ENCODE measurements around the gene ORC5. TPM values are rescaled to one million over a fixed set of nuclear protein-coding genes. Genes with fewer than 3 reads are reported as not detected.

The ORC5 gene
- total and polyA plus RNA-seq, 2 experiments from 2014 or later, result 5.5 to 9.1 TPM

DNA sequence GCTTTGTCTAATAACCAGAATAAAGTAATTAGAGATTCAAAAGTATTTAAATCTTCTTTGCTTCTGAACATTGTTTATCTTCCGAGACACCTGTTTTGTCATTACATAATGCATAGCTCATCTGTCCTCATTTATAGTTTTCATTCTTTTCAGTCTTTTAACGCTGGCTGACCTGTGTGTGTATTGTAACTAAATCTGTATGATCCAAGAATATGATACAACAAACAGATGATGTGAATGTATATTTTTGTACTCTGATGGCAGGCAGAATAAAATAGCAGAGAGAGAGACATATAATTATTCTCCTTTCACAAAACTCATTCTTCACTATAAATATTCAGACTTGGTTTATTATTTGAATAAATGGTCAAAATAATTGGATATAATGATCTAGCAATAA is 80.6 kb downstream of the ORC5 start:
- Histone ChIP-seq H3K36me3 (replicated peaks; ENCODE audit: insufficient read depth, low read depth) (no peaks in the 10 kb centered on the region), H3K27me3 (no peaks in the 10 kb centered on the region), H3K4me1 (ENCODE audit: insufficient read depth) (no peaks in the 10 kb centered on the region), H3K27ac (no peak overlapping the region), H3K79me2 (no peaks in the 10 kb centered on the region), H3K4me2 (no peak overlapping the region), H2AFZ (no peak overlapping the region), H3K4me3 (no peak overlapping the region), H3K9me3 (ENCODE audit: low read depth) (no peaks in the 10 kb centered on the region), H3K9me2 (replicated peaks; ENCODE audit: insufficient read depth) (no peaks in the 10 kb centered on the region), H4K20me1 (ENCODE audit: insufficient read depth, poor library complexity, severe bottlenecking) (no peaks in the 10 kb centered on the region)
- no peak for DNase-seq (ENCODE audit: low spot score)
- WGBS (ENCODE audit: low lambda C conversion rate, missing lambda C conversion rate), result 93% methylated on average over 2 of the region's 2 CpGs
- no peak for TF ChIP-seq EZH2phosphoT487 (IDR thresholded peaks at IDR 0.05; ENCODE audit: low read depth, severe bottlenecking, unreplicated experiment)

- Histone ChIP-seq H3K9me2 (replicated peaks; ENCODE audit: insufficient read depth) (no peaks in the 10 kb centered on the region), H3K79me2 (no peaks in the 10 kb centered on the region)
These were observed 81.4 kb downstream of the ORC5 start for GRCh38 chr7:104126411-104126841.

DNA sequence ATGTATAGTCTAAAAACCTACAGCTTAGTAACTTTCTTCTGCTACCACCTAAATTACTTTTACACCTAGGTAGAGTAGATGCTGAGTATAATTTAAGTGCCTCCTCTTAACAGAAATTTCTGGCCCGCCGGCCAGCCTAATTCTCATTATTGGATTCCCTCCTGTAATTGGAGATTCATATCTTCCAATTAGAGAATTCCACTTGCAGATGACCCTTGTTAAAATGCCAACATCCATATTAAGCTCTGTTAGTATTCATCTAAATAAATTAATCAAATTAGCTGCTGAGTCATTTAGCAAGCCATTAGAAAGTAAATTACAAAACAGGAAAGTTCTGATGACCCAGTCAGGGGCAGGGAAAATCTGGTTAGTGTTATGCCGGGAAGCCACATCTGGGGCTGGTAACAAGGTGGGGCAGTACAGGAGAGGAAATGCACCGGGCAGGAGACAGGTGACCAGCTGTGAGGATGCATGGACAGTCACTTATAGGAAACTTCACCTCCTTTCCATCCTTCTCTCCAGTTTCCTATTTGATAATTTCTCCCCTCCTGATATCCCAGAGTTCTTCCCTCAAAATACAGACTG is 82.8 kb downstream of the ORC5 start:
- H2AFZ ChIP-seq, result no peak overlapping the region
- no peaks in the 10 kb centered on the region for H3K79me2 ChIP-seq
- no peaks in the 10 kb centered on the region for H3K36me3 ChIP-seq (replicated peaks; ENCODE audit: insufficient read depth, low read depth)
- no peak for DNase-seq (ENCODE audit: low spot score)
- H3K4me1 ChIP-seq (ENCODE audit: insufficient read depth), result no peaks in the 10 kb centered on the region
- WGBS (ENCODE audit: low lambda C conversion rate, missing lambda C conversion rate), result 72% methylated on average over 4 of the region's 4 CpGs
- H3K27me3 ChIP-seq, result no peaks in the 10 kb centered on the region
- no peaks in the 10 kb centered on the region for H3K9me2 ChIP-seq (replicated peaks; ENCODE audit: insufficient read depth)
- TF ChIP-seq, protein P1, sequence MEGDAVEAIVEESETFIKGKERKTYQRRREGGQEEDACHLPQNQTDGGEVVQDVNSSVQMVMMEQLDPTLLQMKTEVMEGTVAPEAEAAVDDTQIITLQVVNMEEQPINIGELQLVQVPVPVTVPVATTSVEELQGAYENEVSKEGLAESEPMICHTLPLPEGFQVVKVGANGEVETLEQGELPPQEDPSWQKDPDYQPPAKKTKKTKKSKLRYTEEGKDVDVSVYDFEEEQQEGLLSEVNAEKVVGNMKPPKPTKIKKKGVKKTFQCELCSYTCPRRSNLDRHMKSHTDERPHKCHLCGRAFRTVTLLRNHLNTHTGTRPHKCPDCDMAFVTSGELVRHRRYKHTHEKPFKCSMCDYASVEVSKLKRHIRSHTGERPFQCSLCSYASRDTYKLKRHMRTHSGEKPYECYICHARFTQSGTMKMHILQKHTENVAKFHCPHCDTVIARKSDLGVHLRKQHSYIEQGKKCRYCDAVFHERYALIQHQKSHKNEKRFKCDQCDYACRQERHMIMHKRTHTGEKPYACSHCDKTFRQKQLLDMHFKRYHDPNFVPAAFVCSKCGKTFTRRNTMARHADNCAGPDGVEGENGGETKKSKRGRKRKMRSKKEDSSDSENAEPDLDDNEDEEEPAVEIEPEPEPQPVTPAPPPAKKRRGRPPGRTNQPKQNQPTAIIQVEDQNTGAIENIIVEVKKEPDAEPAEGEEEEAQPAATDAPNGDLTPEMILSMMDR (IDR thresholded peaks at IDR 0.05; ENCODE audit: poor library complexity), result no peak
- TF ChIP-seq EZH2 (IDR thresholded peaks at IDR 0.05; ENCODE audit: borderline replicate concordance), result no peak
- no peak overlapping the region for H3K4me3 ChIP-seq
- H4K20me1 ChIP-seq (ENCODE audit: insufficient read depth, poor library complexity, severe bottlenecking), result no peaks in the 10 kb centered on the region
- H3K4me2 ChIP-seq, result no peak overlapping the region
- no peaks in the 10 kb centered on the region for H3K9me3 ChIP-seq (ENCODE audit: low read depth)
- H3K27ac ChIP-seq, result no peak overlapping the region

More at GRCh38 chr7:104126411-104126841, 81.4 kb downstream of the ORC5 start:
- Histone ChIP-seq H4K20me1 (ENCODE audit: insufficient read depth, poor library complexity, severe bottlenecking) (no peaks in the 10 kb centered on the region), H3K4me3 (no peak overlapping the region), H3K4me1 (ENCODE audit: insufficient read depth) (no peaks in the 10 kb centered on the region), H3K4me2 (no peak overlapping the region), H3K36me3 (replicated peaks; ENCODE audit: insufficient read depth, low read depth) (no peaks in the 10 kb centered on the region), H2AFZ (peak overlapping the region; percentile 13), H3K9me3 (ENCODE audit: low read depth) (no peaks in the 10 kb centered on the region), H3K27ac (no peak overlapping the region), H3K27me3 (no peaks in the 10 kb centered on the region)
- no peak for DNase-seq (ENCODE audit: low spot score)
- WGBS (ENCODE audit: low lambda C conversion rate, missing lambda C conversion rate), result 21% methylated on average over 4 of the region's 4 CpGs
- TF ChIP-seq EZH2phosphoT487 (IDR thresholded peaks at IDR 0.05; ENCODE audit: low read depth, severe bottlenecking, unreplicated experiment) (no peak), EZH2 (IDR thresholded peaks at IDR 0.05; ENCODE audit: borderline replicate concordance) (no peak)
- TF ChIP-seq, protein P1 (IDR thresholded peaks at IDR 0.05; ENCODE audit: poor library complexity), result no peak

GRCh38 chr7:104124469-104124868 is 83.3 kb downstream of the ORC5 start:
- TF ChIP-seq EZH2 (IDR thresholded peaks at IDR 0.05; ENCODE audit: borderline replicate concordance) (no peak), EZH2phosphoT487 (IDR thresholded peaks at IDR 0.05; ENCODE audit: low read depth, severe bottlenecking, unreplicated experiment) (no peak)
- Histone ChIP-seq H3K79me2 (no peaks in the 10 kb centered on the region), H3K27me3 (no peaks in the 10 kb centered on the region), H3K4me2 (no peak overlapping the region), H3K36me3 (replicated peaks; ENCODE audit: insufficient read depth, low read depth) (no peaks in the 10 kb centered on the region), H3K4me1 (ENCODE audit: insufficient read depth) (no peaks in the 10 kb centered on the region), H3K9me3 (ENCODE audit: low read depth) (no peaks in the 10 kb centered on the region), H4K20me1 (ENCODE audit: insufficient read depth, poor library complexity, severe bottlenecking) (no peaks in the 10 kb centered on the region), H2AFZ (no peak overlapping the region), H3K27ac (no peak overlapping the region), H3K9me2 (replicated peaks; ENCODE audit: insufficient read depth) (no peaks in the 10 kb centered on the region), H3K4me3 (no peak overlapping the region)
- peak; percentile 17 for DNase-seq (ENCODE audit: low spot score)
- 69% methylated on average over 3 of the region's 3 CpGs for WGBS (ENCODE audit: low lambda C conversion rate, missing lambda C conversion rate)
